ENCODE results near the gene ARID1B. TPM values are rescaled to one million over a fixed set of nuclear protein-coding genes. Genes with fewer than 3 reads are reported as not detected.

The ARID1B gene
- total and polyA plus RNA-seq, 10 donors, result 17.7 to 223 (median 141) TPM

GRCh38 chr6:157094038-157094437, 316.9 kb downstream of the ARID1B start:
- Histone ChIP-seq H3K9me3 (no peaks in the 10 kb centered on the region), H3K27ac (no peak overlapping the region), H3K4me1 (peaks cover 0 to 33% (median 9%) of the 10 kb centered on the region in 6 donors), H3K36me3 (peaks cover 0 to 49% (median 2%) of the 10 kb centered on the region in 6 donors), H3K4me3 (no peak overlapping the region), H3K27me3 (replicated peaks in 1 of 7) (no peaks in the 10 kb centered on the region)
- no peak for DNase-seq
- no peak for TF ChIP-seq POLR2AphosphoS5 (IDR thresholded peaks at IDR 0.05)
- no peak for TF ChIP-seq POLR2A (IDR thresholded peaks at IDR 0.05)
- no peak for TF ChIP-seq CTCF (IDR thresholded peaks at IDR 0.05 in 8 of 11, conservative IDR thresholded peaks at IDR 0.05 in 3 of 11)
- intact Hi-C loops (cut with DNase I; ENCODE audit: low total_unique reads), result no loop called here
- 66 to 79% (median 75%) methylated on average over 6 of the region's 6 CpGs for WGBS, 5 donors

- WGBS, 5 donors, result 96 to 98% (median 97%) methylated on average over 6 of the region's 6 CpGs
- DNase-seq, result no peak
- intact Hi-C loops (cut with DNase I; ENCODE audit: low total_unique reads), result no loop called here
- Histone ChIP-seq H3K4me3 (no peak overlapping the region), H3K36me3 (peaks cover 0 to 40% (median 2%) of the 10 kb centered on the region in 6 donors), H3K27me3 (replicated peaks in 1 of 7) (no peaks in the 10 kb centered on the region), H3K4me1 (peaks cover 6 to 43% (median 18%) of the 10 kb centered on the region in 6 donors), H3K9me3 (no peaks in the 10 kb centered on the region), H3K27ac (no peak overlapping the region)
- TF ChIP-seq CTCF (IDR thresholded peaks at IDR 0.05 in 8 of 11, conservative IDR thresholded peaks at IDR 0.05 in 3 of 11) (no peak), POLR2A (IDR thresholded peaks at IDR 0.05) (no peak), POLR2AphosphoS5 (IDR thresholded peaks at IDR 0.05) (no peak)
Observed at GRCh38 chr6:157095084-157095483, 317.9 kb downstream of the ARID1B start.

GRCh38 chr6:157095569-157095968, 318.4 kb downstream of the ARID1B start:
- Histone ChIP-seq H3K27ac (no peak overlapping the region), H3K27me3 (replicated peaks in 1 of 7) (no peaks in the 10 kb centered on the region)
- WGBS, 5 donors, result 95 to 98% (median 96%) methylated on average over 5 of the region's 5 CpGs

GRCh38 chr6:157096105-157096504, 318.9 kb downstream of the ARID1B start:
- Histone ChIP-seq H3K4me1 (peaks cover 6 to 54% (median 28%) of the 10 kb centered on the region in 6 donors), H3K27ac (no peak overlapping the region), H3K36me3 (peaks cover 0 to 33% (median 0%) of the 10 kb centered on the region in 6 donors), H3K9me3 (no peaks in the 10 kb centered on the region), H3K27me3 (replicated peaks in 1 of 7) (no peaks in the 10 kb centered on the region), H3K4me3 (no peak overlapping the region)
- intact Hi-C loops (cut with DNase I; ENCODE audit: low total_unique reads), result no loop called here
- WGBS, 5 donors, result 96 to 99% (median 97%) methylated on average over 6 of the region's 6 CpGs
- DNase-seq, result no peak
- no peak for TF ChIP-seq CTCF (IDR thresholded peaks at IDR 0.05 in 8 of 11, conservative IDR thresholded peaks at IDR 0.05 in 3 of 11)
- no peak for TF ChIP-seq POLR2A (IDR thresholded peaks at IDR 0.05)
- no peak for TF ChIP-seq POLR2AphosphoS5 (IDR thresholded peaks at IDR 0.05)

More at GRCh38 chr6:157095569-157095968, 318.4 kb downstream of the ARID1B start:
- Histone ChIP-seq H3K36me3 (peaks cover 0 to 36% (median 0%) of the 10 kb centered on the region in 6 donors), H3K9me3 (no peaks in the 10 kb centered on the region), H3K4me3 (no peak overlapping the region), H3K4me1 (peaks cover 6 to 48% (median 23%) of the 10 kb centered on the region in 6 donors)
- no peak for DNase-seq
- intact Hi-C loops (cut with DNase I; ENCODE audit: low total_unique reads), result no loop called here
- TF ChIP-seq POLR2AphosphoS5 (IDR thresholded peaks at IDR 0.05) (no peak), CTCF (IDR thresholded peaks at IDR 0.05 in 8 of 11, conservative IDR thresholded peaks at IDR 0.05 in 3 of 11) (no peak), POLR2A (IDR thresholded peaks at IDR 0.05) (no peak)
